T follicular helper cell (primary cell): ENCODE measurements around the gene TMC6.
"Not testable (repeated sequence)": the region's sequence is repeated elsewhere in the genome, so short reads cannot be mapped to it uniquely, and the experiment has no call there.

Experiments used
- DNase-seq: peaks from one replicate; pipeline ENCODE4 v3.0.0-alpha.2; 2020; ENCODE audit warnings: low read depth

TMC6 gene

DNA sequence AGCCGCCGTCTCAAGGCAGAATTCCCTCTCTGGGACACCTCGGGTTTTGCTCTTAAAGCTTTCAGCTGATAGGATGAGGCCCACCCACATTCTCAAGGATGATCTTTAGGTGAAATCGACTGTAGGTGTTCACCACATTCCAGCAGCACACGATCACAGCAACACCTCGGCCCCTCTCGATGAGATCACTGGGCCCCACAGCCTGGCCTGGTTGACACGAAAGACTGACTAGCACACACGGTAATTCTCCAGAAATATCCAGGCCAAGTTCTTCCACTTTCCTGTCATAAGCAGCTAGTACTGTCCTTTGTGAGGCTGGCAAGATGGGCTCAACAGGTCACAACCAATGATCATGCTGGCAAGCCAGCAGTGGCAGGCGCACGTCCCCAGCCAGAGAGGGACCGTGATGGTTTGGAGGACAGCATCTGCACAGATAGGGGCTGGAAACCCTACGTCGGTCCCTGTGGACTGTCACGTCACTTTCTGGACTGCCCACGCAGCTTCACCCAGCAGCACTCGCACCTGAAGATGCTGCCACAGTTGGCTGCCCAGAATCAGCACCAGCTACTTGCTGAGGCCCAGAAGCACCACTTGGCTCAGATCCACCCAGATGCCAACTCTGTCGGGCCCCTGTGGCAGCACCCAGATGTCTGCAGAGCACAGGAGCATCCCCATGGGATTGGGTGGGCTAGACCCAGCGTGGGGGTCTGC is 17.4 kb downstream of the TMC6 start:
- no peak for DNase-seq

DNA sequence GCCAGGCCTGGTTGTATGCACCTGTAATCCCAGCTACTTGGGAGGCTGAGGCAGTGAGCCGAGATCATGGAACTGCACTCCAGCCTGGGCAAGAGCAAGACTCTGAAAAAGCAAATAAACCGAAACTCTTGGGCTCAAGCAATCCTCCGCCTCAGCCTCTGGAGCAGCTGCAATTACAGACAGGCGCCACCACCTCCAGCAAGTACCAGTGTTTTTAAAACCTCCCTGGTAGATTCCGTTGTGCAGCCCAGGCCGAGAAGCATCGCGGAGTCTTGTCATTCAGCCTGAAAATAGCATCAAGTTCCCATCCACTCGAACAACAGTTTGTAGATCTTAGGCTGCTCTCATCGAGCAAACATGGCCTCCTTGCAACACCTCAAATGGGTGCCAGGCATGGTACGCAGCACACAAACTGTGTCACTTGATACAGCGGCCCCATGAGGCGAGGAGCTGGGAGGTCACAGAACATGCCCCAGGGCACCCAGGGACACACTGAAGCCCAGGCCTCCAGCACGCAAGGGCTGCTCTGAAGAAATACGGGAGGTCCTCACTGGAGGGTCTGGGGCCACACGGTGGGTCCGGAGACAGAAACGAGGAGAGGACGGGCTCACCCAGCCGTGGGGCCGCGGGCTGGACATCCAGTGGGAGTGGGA is 18.1 kb downstream of the TMC6 start:
- DNase-seq, result no peak

DNA sequence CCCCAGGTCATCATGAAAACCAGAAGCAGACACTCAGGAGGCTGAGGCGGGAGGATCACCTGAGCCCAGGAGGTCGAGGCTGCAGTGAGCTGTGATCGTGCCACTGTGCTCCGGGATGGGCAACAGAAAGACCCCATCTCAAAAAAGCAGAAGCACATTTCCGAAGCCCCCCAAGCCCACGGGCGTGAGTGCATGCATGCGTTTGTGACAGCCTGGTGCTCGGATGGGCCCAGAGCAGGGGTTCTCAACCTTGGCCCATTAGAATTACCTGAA is 19.1 kb downstream of the TMC6 start:
- no peak for DNase-seq

DNA sequence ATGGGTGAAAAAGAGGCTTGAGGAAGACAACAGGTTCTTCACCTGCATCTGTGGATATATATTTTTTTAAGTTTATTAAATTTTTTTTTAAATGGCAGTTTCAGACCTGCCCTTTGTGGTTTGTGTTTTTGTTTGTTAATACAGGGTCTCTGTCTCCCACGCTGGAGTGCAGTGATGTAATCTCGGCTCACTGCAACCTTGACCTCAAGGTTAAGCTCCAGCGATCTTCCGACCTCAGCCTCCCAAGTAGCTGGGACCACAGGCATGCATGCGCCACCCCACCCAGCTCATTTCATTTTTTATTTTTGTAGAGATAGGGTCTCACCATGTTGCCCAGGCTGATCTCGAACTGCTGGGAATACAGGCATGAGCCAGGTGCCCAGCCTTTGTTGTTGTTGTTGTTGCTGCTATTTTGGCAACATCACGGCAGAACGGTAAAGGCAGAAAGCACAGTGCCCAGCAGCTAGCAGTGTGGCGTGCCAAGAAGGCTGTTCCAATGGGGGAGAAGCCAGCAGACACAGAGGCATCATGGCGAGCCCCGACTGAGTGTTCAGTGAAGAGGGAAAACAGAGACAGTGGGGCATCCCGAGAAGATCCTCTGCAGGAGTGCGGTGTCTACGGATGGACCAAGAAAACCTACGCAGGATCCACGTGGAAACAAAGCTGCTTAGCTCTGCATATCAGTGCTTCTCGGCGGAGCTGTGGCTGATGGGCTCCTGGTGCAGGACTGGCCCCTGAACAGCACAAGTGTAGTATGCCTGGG is 19.6 kb downstream of the TMC6 start:
- no peak for DNase-seq

DNA sequence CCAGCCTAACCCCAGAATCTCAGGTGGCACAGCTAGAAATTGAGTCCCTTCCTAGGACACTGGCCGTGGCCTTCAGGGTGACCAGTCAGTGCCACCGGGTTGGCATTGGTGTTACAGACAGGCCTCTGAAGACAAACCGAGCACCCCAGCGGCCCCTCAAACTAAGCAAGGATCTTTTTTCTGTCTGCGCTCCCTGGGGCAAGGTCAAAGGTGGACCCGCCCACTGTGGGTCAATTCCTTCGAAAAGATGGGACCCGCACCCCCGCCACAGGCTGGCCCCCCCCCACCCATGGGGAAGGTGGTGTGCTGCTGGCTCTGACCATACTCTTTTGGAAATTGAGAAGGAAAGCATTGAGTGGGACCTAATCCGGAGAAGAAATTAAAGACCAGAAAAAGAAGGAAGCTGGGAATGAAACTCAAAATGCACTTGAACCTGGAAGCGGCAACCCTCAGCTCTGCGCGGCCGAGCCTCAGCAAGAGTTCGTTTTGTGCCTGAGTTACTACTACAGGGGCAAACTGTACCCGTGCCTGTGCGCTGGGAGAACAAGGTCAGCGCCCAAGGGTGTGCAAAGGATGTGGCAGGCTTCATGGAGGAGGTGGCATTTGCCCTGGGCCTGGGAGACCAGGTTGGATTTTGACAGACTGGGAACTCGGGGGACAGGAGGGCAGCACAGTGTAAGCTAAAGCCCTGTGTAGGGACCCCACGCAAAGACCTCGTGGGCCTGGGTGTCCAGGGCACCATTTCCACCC is 20.4 kb downstream of the TMC6 start:
- DNase-seq, result no peak

DNA sequence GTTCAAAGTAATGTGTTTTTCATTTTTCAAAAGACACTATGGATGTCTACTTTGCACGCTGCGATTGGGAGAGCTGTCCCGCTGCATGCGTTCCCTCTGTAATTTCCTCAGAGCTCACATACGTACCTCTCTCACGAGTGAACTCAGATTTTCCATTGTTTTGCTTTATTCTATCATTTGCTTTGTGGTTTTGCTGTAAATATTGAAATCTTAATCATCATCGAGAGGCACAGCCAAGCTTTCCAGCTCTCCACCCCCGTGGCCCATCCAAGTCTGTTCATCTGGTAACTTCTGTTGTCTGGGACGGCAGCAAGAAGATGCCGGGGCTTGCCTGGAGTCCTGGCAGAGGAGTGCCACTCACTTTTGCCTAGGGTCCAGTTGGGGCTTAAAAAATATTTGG is 21.1 kb downstream of the TMC6 start:
- no peak for DNase-seq

DNA sequence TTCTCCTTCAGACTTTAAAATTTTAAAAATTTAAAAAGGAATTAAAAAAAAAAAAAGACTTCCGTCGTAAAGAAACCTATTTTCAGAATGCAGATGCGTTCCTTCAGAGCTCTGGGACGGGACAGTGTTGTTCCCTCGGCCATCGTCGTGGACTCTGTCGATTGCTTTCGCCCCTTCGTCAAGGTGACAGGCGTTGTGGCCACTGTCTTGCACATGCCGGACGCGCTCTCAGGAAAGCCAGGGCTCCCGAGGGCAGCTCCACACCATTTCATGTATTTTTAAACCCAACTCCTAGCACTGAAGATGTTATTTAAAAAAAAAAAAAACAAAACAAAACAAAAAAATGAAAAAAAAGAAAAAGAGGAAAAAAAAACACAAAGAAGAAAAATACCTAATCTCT is 22.3 kb downstream of the TMC6 start:
- DNase-seq, result no peak

DNA sequence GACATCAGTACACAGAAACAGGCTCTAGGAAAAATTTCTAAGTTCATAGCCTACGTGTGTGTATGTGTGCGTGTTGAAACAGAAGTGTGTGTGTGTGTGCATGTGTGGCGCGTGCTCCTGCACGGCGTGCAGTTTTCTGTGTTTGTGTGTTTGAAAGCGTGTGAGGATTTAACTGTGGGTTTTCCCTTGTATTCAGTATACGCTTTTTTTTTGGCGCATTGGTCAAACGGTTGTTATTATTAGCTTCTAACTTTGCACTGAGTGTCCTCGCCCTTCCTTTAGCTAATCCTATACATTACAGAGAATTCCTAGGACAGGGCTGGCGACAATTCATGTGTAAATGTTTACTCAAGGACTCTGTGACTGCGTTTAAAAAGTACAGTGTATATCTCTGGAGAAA is 23.0 kb downstream of the TMC6 start:
- no peak for DNase-seq

DNA sequence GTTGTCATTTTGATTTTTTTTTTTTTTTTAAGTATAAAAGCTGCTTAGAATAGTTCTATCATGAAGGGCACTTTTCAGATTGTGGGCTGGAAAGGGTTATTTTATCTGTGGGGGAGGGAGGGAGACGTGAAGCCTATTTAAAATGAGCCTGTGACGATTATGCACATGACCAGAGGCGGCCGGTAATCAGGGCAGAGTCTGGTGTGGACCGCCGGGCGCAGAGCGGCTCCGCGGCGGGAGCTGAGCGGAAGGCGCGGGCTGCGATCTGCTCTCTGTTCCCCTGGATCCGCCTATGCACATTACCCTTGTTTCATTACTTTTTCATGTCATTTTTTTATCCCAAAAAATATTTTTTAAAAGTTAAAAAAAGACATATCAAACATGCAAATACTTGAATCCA is 23.5 kb downstream of the TMC6 start:
- no peak for DNase-seq

DNA sequence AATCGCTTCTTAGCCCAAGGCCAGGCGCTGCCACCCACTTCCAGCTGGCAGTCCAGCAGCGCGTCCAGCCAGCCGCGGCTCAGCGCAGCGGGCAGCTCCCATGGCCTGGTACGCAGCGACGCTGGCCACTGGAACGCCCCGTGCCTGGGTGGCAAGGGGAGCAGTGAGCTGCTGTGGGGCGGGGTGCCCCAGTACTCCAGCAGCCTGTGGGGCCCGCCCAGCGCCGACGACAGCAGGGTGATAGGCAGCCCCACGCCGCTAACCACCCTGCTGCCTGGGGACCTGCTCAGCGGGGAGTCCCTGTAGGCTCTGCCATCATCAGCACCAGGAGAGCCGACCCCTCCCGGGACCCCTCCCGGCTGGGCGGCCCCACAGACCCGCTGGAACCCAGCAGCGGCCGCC is 24.0 kb downstream of the TMC6 start:
- no peak for DNase-seq

DNA sequence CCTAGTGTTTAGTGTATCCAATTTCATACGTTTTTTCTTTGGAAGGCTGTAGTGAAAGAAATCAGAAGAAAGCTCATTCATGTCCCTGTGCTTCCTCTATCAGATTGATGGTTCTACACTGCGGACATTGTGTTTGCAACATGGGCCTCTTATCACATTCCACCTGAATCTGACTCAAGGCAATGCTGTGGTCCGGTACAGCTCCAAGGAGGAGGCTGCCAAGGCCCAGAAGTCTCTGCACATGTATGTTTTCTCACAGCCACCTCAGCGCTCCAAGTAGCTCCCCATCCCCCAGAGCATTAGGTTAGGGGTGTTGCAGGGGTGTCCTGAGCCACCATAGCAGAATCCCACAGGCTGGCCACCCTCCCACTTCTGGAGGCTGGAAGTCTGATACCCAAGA is 25.2 kb downstream of the TMC6 start:
- DNase-seq, result no peak

DNA sequence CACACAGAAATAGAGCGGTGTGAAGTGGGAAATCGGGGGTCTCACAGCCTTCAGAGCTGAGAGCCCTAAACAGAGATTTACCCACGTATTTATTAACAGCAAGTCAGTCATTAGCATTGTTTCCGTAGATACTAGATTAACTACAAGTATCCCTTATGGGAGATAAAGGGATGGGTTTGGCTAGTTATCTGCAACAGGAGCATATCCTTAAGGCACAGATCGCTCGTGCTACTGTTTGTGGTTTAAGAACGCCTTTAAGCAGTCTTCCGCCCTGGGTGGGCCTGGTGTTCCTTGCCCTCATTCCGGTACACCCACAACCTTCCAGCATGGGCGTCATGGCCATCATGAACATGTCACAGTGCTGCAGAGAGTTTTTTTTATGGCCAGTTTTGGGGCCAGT is 27.0 kb downstream of the TMC6 start:
- DNase-seq, result no peak

DNA sequence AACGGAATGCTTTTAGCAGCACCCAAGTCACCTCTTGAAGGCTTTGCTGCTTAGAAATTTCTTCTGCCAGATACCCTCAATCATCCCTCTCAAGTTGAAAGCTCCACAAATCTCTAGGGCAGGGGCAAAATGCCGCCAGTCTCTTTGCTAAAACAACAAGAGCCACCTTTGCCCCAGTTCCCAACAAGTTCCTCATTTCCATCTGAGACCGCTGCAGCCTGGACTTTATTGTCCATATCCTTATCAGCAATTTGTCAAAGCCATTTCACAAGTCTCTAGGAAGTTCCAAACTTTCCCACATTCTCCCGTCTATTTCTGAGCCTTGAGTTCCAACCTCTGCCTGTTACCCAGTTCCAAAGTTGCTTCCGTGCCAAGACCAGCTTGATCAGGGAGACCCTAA is 27.4 kb downstream of the TMC6 start:
- no peak for DNase-seq

DNA sequence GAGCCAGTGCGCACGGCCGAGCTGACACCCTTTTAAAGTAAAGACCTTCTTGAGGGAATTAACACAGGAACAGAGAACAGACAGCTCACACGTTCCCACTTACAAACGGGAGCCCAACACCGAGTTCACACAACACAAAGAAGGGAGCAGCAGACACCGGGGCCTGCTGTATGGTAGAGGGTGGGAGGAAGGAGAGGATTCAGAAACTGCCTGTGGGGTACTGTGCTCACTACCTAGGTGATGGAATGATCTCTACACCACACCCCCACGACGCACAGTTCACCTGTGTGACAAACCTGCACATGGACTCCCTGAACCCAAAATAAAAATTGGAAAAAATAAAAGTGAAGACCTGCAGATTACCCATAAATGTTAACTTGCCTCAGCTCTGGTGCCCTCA is 32.5 kb downstream of the TMC6 start:
- no peak for DNase-seq

DNA sequence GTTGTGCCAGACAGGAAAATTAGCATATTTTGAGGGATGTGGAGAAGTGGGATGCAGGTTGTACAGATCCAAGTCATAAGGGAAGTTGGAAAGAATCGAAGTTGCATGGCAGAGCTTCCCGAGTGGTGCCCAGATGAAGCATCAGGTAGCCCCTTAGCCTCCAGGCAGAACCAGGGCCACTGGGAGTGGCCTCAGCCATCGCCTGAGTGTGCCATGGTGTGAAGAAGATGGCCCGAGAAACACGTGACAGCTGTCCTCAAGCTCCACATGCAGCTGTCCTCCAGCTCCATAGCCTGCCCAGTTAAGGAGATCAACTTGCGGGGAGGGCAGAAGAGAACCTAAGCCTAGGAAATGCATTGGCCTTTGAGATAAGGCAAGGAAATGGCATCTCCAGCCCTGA is 33.5 kb downstream of the TMC6 start:
- no peak for DNase-seq

DNA sequence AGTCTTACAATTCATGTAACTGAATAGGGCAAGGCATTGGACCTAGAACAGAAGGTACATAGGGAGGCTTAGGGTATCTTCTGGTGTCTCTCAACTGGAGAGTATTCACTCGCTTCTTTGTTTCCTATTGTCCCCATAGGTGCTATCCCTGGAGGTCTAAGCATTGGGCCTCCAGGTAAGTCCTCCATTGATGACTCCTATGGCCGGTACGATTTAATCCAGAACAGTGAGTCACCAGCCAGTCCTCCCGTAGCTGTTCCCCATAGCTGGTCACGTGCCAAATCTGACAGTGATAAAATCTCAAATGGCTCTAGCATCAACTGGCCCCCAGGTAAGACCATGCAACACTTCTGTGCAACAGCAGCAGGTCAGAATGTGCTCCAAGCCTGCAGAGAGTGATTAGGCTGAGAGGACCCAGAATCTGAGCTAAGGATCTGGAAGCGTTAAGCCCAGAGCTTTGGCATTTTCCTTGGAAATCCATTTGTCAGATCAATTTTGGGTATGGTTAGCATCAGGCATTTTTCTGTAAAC is 35.7 kb downstream of the TMC6 start:
- no peak for DNase-seq

DNA sequence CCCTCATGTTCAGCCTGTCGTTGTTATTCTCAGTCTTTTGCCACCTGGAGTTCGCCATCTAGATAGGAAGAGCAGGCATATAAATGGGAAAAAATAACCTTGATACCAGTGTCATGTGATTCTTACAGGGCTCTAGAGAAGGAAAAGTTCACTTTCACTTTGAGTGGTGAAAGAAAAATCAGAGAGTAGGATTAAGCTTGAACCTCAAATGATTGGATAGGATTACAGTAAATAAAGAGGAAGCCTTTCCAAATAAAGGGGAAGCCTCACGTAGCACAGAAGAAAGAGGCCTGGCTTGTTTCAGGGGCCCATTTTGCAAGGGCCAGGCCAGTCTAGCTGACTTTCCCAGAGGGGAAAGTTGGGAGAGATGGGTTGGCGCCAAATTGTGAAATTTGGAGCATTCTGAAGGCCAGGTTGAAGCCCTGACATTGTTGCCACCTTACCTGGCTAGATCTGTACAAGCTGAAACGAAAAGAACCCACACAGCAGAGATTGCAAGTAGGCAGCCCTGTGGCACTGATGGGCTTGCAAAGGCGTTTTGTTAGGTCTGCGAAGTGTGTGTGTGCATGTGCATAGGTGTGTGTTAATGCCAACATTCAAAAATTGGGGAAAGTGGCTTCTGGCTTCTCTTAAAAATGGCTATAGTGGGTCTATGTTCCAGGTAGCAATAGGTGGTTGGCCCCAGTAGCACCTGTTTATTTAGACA is 38.8 kb downstream of the TMC6 start:
- no peak for DNase-seq

DNA sequence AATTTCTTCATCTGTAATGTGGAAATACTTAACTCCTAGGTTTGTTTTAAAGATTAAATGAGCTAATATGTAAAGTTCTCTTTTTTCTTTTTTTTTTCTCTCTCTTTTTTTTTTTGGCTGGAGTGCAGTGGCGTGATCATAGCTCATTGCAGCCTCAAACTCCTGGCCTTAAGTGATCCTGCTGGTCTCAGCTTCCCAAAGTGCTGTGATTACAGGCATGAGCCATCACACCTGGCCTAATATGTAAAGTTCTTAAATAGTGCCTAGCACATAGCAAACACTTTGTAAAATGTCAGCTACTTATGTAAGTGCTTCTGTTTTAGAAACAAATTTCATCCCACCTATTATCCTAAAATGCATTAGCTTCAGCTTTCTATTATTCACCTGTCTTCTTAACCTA is 40.0 kb downstream of the TMC6 start:
- no peak for DNase-seq

DNA sequence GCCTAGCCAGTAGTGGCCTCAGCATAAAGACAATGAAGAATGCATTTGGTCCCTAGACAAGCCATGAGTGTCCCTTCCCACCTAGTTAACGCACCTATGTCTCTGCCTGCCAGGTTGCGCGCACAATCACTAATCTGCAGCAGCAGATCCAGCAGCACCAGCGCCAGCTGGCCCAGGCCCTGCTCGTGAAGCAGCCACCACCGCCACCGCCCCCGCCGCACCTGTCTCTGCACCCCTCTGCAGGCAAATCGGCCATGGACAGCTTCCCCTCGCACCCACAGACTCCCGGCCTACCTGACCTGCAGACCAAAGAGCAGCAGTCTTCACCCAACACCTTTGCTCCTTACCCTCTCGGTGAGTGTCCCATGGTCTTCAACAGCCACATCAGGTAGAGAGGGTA is 41.8 kb downstream of the TMC6 start:
- DNase-seq, result no peak

DNA sequence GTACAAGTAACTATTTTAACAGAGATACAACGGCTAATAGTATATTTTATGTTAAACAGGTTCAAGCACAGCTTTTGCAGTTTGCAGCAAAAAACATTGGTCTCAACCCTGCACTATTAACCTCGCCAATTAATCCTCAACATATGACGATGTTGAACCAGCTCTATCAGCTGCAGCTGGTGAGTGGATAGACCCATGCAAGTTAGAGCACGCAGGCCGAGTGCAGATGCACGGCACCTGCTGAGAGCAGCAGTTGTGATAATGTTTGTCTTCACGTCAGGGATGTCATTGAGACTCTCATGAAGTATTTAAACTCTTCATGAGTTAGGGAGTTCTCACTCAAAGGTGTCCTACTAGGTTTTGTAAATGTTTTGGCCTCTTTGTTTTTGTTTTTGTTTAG is 45.6 kb downstream of the TMC6 start:
- DNase-seq, result no peak

DNA sequence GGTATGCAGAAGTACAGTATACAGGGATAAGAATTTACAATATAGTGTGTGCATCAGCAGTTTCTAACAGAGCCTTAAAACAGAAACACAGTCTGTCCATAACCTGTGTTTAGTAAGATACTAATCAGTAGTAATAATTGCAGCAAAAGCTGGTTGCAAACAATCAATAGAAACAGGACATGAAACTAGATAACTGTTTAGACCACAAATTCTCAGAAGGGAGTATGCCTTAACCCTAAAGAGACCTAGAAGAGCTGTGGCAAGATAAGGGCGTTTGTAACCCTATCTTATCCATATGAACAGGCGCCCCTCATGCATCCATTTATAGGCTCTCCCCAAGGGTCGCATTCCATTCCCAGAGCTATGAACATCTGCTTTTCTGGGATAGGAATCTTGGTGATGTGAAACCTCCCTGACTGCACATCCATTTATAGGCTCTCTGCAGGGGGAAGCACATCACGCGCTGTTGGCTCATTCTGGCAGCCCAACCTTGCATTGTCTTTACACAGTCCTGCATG is 46.1 kb downstream of the TMC6 start:
- not testable (repeated sequence) for DNase-seq

DNA sequence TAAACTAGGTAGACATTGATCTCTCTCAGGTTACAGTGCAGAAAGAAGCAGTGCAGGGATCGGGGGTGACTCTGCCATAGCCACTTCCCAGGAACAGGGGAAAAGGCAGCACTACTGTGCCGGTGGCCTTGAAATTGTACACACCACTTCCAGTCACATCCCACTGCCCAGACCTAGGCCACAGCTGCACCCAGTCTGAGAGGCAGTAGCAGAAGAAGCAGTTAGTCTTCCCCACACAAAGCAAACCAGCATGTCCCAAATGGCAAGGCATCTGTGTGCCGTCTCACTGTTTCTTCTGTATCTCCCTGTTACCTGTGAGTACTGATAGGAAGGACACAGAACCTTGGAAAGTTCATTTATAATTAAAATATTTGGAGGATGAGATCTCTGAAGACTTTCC is 47.0 kb downstream of the TMC6 start:
- DNase-seq, result no peak
